DMS153 treated with DMSO at 0.1 percent for 48 hours (cell line): ENCODE data around the gene MAPK6.
"Not testable (repeated sequence)": the region's sequence is repeated elsewhere in the genome, so short reads cannot be mapped to it uniquely, and the experiment has no call there.

Experiments used
- DNase-seq: peaks from one replicate; lab custom pipeline; 2025; ENCODE audit not compliant: unreplicated experiment; lab: John Stamatoyannopoulos, UW

MAPK6 gene

GRCh38 chr15:52042051-52042851 is 23.2 kb downstream of the MAPK6 start:
- DNase-seq, result no peak

GRCh38 chr15:52045795-52046298 is 26.8 kb downstream of the MAPK6 start:
- DNase-seq, result not testable (repeated sequence)

- not testable (repeated sequence) for DNase-seq
Measured at GRCh38 chr15:52046552-52046951, 27.5 kb downstream of the MAPK6 start.

GRCh38 chr15:52050416-52050815 is 31.4 kb downstream of the MAPK6 start:
- DNase-seq, result no peak

GRCh38 chr15:52052066-52052935 is 33.3 kb downstream of the MAPK6 start:
- no peak for DNase-seq

- DNase-seq, result no peak
Measured at GRCh38 chr15:52054381-52054780, 35.4 kb downstream of the MAPK6 start.

GRCh38 chr15:52054858-52055257 is 35.8 kb downstream of the MAPK6 start:
- DNase-seq, result not testable (repeated sequence)

- DNase-seq, result no peak
Measured at GRCh38 chr15:52056001-52056400, 37.0 kb downstream of the MAPK6 start.

GRCh38 chr15:52056496-52056895 is 37.5 kb downstream of the MAPK6 start:
- no peak for DNase-seq

- no peak for DNase-seq
Measured at GRCh38 chr15:52057996-52058395, 39.0 kb downstream of the MAPK6 start.

GRCh38 chr15:52060501-52060900 is 41.5 kb downstream of the MAPK6 start:
- no peak for DNase-seq

- DNase-seq, result no peak
Measured at GRCh38 chr15:52066842-52067544, 48.0 kb downstream of the MAPK6 start.

- DNase-seq, result no peak
Measured at GRCh38 chr15:52067545-52067926, 48.5 kb downstream of the MAPK6 start.

GRCh38 chr15:52068004-52068615 is 49.1 kb downstream of the MAPK6 start:
- DNase-seq, result no peak

- DNase-seq, result no peak
Measured at GRCh38 chr15:52069559-52069958, 50.5 kb downstream of the MAPK6 start.

GRCh38 chr15:52071570-52071969 is 52.6 kb downstream of the MAPK6 start:
- no peak for DNase-seq

GRCh38 chr15:52076889-52077781 is 58.1 kb downstream of the MAPK6 start:
- DNase-seq, result no peak

- no peak for DNase-seq
Measured at GRCh38 chr15:52078197-52078875, 59.3 kb downstream of the MAPK6 start.
